HG03280 (cell line): ENCODE data around the gene ADGRG4.

ENCODE experiments used
- ATAC-seq: cut with Tn5 transposase; IDR thresholded peaks from one replicate; pipeline ENCODE4 v1.9.1; 2021; ENCODE audit warnings: mild to moderate bottlenecking, moderate library complexity; ENCODE audit not compliant: unreplicated experiment

The ADGRG4 gene

DNA sequence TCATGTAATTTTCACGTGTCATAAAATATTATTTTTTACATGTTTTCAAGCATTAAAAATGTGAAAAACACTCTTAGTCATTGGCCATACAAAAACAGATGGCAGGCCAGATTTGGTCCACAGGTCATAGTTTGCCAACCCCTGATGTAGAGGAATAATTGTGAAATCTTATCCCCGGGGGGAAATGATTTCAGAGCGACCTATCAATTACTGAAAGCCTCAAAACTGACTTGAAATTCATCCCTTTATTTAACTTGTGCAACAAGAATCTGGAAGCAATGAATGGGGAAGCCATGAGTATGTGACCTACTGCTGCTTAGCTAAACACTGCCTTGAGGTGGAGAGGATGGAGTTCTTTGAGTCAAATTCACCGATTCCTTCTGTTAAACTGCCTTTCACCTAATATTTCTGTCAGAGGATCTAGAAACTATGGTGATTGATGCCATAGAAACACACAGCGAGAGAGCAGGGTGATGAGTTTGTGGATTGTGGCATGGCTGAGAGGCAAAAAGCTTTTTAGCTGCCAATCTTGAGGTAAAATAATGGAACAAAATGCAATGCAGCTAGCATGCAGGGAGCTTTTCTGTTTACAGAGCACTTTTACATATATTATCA is 156.6 kb downstream of the ADGRG4 start:
- ATAC-seq: no peak

DNA sequence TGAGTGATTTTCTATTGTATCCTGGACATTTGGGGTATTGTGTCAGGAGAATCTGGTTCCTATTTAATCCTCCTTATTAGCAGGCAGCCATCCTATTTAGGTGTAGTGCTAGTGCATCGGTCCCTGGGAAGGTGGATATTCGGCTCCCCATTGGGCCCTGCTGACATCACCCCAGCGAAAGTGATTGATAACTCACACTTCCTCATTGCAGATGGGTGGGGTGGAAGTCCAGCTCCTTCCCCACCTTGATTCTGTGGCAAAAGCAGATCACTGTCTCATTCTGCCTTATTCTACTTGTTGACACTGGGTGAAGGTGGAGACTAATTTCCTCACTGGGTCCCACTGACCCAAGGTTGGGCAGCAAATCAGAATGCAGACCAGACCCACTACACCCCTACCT is 163.8 kb downstream of the ADGRG4 start:
- no peak for ATAC-seq
